HG02798 (cell line): ENCODE data around the gene FHIT.

Experiments used
- ATAC-seq: cut with Tn5 transposase; IDR thresholded peaks from one replicate; pipeline ENCODE4 v1.9.1; 2021; ENCODE audit warnings: mild to moderate bottlenecking; ENCODE audit not compliant: unreplicated experiment, poor library complexity

The FHIT gene

DNA sequence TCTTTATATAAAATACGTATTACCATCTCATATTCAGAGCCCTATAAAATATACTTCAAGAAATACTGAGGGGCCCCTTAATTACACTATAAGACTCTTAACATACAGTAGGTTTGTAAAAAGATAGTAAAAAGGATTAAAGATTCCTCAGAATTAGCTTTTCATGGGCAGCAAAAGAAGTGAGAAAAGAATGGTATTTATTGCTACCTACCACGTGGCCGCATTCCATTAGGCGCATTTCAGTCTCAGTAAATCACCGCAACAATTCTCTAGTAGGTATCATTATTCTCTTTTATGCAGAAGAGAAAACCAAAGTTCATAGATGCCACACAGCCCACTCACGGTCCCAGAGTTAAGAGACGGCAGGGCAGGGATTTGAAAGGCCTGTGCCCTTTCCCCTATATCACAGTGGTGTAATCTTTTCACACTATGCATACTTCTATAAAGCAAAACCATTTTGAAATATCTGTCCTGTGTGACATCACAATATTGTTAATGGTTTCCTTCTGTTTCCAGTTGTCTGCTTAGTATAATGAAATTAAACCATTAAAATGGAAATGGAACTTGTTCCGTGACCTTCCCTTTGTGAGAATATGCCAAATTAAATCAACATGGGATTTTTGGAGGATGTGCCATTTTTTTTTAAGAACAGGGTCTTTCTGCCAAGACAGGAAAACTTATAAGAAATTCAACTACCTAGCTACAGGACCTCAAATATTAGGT is 1072.2 kb downstream of the FHIT start:
- ATAC-seq = no peak

DNA sequence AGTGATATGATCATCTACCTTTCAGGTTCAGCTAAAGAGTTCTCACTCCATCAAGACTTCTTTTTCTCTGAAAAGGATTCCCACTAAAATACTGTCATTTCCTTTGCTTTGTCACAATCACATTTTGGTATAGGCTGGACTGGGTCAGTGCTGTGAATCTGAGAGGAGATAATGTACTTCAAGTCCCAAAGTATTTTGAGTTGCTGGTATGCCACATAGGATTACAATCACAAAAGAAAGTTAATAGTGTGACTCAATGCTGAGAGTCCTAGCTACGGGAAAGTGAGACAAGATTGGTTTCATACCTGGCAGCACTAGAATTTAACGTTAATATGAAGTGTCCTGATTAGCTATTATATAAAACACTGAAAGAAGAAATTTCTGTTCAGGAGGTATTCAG is 1073.5 kb downstream of the FHIT start:
- ATAC-seq = no peak

DNA sequence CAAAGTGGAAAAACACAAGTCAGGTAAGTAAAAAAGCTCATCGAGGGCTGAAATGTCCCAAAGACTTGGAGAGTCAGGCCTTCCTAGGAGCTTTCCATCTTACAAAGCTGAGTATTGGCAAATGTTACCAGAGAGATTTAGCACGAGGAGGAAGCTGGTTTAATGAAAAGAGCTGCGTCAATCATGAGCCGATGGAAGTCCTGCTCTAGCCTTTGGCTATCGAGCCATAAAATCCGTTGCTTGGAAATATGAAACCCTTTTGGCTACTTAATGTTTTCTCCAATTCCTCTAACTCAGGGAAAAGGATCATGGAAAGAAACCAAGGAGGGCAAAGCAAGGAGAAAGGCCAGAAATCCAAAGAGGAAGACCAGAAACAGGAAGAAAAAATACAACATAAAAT is 1074.6 kb downstream of the FHIT start:
- ATAC-seq = no peak

DNA sequence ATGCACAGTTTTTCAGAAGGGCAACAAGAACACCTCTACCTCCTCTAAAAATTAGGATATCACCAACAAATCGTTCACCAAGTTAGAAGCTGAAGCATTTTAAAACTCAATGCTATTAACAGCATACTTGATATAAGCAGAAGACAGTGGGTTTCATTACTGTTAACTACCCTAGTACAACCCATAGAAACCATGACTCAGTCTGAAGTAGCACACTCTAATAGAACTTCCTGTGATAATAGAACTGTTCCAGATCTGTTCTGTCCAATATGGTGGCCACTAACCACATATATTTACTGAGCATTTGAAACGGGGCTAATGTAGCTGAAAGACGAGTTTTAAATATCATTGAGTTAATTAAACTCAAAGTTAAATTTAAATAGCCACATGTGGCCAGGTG is 1075.6 kb downstream of the FHIT start:
- no peak for ATAC-seq

DNA sequence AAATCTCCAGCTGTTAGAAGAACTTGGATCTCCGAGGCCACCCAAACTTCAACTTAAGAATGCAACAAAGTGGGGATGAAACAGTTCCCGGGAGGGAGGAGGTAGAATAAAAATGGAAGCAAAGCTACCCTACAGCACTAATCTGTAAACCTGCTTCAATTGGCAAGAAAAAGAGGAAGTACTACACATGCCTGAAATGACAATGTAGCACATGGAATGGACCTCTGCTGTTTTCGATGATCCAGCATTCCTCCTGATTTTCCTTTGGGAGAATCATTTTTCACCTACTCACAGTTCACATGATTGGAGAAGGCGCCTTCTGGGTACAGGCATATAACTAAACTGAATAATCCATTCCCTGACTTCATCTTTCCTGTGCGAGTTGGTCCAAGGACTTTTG is 1081.5 kb downstream of the FHIT start:
- no peak for ATAC-seq

DNA sequence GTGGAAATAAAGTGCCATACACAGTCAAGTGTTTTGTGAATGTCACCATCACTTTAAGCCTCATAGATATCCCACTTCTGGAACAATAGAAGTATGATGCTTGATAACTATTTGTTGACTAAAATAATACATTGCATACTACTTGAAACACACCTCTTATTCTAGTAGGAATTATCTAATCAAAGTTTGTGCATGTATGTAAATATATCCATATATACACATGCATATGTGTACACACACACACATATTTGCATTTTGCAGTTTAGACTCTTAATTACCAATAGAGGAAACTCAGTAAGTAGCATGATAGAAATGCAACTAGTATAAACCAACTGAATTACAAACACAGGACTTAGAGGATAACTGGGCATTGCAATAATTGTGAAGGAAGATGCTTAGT is 1084.1 kb downstream of the FHIT start:
- no peak for ATAC-seq

DNA sequence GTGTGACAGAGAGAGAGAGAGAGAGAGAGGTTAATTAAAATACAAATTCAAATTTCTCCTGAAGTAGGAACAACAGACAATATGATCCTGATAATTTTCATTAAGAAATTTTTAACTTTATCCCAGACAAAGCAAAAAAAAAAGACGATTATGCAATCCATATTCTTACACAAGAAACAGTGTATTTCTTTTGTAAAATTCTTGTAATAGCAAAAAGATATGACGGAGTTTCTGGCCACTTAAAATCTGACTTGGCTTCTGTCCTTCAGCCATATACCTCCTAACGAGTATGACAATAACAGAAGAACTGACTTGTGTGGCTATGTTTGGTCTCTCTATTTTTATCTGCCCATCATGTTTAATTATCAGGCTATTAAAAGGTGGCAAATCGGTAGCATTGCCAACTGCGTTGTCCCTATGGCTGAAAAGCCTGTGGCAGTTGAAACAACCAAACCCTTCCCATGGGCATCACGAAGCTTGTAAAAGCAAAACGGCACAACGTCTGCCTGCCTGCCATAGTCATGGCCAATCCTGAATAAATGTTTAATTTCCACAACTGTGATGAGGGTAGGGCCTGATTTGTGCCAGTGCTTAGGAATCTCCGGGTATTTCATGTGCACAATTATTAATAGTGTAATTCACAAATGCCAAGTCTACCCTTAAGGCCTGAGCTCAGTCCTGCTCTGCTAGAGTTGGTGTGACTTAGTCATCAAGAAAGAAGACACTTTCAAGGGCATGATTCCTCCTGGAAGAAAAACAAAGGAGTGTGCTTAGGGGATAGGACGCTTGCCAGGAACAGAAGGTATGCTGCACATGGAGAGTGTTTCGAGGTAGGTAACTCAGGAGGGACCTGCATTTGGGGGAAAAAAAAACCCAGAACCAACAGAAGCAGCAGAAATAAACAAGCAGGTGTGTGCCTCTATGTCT is 1090.2 kb downstream of the FHIT start:
- ATAC-seq = no peak

DNA sequence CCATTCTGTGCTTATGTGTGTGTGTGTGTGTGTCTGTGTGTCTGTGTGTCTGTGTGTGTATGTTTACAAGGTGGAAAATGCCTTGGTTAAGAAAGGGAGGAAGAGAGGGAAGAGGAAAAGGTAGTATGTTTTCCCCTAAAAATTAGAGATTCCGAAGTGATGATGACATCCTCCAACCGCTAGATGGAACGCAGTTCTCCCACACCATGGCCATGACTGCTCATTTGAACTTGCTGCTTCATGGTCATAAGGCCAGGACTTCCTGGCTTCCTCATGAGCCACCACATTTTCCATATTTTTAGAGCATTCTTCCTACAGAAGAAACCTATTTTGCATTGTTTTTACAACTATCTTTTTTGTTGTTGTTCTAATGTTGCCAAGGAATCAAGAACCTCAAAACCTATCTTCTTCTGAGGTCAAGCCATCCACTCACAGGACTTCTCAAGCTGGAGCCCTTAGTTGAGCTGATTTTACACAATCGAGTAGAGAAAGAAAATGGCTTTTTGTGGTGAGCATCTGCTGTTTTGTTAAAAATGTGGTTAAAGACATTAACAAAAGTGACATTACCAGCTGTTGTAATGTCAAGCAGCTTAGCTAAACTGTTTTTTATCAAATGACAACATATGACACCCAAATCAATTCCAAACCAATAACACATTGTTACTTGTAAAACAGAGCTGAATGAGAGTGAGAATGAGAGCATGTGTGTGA is 1091.0 kb downstream of the FHIT start:
- ATAC-seq = no peak

DNA sequence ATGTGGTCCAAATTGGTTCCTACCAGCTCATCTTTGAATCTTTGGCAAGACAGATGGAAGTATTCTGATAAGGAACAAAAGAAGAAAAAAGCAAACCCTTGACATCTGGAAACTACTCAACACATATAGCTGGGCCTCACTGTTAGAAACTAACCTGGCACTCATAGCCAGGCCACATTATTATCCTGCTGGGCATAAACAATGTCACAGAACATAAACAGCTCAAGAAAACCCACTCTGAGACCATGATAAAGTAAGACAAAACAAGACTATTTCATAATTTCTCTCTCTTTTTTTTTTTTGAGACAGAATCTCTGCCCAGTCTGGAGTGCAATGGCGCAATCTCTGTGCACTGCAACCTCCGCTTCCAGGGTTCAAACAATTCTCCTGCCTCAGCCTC is 1093.2 kb downstream of the FHIT start:
- ATAC-seq = no peak

DNA sequence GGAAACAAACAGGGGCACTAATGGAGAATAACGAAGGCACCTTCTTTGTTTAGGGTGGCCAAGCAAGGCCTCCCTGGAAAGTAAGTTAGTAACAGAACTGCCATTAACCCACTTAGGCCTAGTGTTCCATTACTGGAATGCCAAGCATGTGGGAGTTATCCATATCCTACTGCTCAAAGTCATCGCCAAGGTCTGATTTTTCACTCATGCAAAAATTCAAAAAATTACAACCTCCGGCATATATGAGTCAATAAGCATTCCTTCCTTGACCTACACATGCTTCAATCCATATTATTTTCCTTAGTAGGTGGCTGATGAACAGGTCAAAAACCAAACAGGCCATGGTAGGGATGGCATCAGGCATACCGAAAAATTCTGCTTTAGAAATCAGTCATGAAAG is 1097.2 kb downstream of the FHIT start:
- no peak for ATAC-seq

DNA sequence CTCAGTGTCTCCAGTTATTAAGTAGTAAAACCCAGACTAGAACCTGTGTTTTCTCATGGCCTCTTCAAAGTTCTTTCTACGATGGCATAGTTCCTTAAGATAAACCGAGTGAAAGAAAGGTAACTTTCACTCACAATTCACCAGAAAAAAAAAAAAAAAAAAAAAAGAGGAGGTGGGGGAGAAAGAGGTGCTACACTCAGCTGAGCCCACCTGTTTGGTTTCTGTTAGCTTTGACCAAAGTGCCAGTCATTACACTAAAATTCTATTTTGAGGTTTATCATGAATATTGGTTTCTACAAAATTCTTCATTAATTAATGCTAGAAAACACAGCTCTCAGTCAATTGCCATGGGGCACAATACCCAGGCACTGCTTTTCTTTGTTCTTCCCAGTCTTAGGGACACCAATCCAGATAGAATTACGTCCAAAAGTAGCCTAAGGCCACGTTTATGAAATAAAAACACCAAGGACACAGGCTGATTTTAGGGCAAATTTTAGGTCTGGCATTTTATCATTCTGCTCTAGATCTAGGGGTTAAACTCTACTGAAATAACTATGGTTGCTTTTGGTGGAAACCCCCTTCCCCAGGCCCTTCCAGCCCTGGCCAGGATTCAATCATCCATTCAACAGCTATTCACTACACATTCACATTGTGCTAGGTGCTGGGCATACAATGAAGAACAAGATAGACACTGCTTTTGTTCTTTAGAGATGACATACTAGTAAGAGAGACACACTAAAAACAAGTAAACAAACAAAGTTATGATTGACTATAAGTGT is 1097.8 kb downstream of the FHIT start:
- no peak for ATAC-seq

DNA sequence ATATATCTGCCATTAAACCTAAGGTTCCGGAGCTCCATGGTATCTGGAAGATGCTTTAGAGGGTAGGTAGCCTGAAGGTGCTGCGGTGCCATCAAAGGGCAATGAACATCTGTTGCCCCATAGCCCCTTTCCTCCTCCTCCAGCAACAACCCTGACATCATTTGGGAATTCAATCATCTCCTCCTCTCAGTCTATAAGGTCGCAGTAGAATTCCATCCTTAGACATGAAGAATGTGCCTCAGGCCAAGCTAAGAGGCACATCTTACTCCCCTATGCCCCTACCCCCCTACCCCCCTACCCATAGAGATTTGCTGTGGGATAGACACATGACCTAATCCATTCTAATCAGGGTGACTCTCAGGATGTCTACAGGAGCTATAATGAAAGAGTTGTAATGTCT is 1101.8 kb downstream of the FHIT start:
- ATAC-seq = no peak

DNA sequence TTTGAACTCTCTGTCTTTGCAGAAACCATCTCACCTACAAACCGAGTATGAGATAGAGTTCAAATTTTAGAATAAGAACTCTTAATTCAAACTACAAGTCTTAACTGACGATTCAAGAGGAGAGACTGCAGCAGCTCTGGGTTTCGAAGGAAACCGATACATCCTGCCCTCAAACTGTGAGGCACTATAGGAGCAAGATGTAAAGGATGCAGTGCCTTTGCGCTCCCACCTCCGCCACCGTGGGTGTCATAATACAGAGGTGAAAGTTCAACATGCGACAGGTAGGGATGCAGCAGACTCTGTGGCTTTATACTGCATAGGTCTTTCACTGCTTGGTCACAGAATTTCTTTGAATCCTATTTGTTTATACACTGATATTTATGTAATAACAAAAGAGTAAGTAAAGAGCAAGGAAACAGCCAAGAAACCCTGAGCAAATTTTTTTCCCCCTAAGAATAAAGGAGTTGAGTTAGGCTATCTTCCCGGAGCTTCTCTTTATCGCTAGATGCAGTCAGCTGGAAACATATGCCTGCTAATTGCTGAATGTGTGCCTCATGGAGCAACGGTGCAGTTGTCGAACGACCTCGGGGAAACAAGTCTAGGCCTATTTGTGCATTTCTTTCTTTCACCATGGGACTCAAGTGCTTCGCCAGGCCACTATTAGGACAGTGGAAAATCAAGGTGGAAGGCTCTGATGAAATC is 1103.9 kb downstream of the FHIT start:
- ATAC-seq = no peak

DNA sequence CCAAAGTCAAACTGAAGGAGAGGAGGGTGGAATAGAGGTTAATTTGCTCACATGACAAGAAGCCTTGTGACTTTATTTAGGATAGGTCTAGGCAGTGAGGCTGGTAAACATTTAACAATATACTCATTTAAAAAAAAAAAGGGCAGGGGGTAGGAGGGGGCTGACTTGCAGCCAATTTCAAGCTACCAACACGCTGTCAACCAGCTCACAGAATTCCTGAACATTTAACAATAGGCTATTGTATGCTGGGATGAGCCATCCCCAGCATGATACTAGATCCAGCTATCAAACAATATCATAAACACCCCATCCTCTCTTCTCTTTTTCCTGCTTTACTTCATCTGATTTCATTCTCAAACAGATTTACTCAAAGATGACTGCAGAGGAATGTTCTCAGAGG is 1105.1 kb downstream of the FHIT start:
- ATAC-seq = no peak

DNA sequence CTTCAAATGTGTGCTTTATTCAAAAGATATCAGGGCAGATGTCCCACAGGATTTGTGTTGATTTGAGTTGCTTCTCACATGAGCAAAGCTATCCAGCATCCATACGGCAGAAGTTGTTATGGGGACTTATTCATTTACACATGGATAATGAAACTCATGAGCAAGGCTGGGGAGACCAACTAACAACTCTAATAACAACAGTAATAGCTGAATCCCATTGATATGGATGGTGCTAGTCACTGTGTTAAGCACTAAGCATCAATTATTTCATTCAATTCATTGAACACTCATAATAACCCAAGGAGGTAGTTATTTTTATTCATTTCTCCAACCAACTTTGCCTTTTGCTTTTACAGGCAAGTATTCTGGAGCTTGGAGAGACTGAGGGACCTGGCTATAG is 1107.2 kb downstream of the FHIT start:
- no peak for ATAC-seq

DNA sequence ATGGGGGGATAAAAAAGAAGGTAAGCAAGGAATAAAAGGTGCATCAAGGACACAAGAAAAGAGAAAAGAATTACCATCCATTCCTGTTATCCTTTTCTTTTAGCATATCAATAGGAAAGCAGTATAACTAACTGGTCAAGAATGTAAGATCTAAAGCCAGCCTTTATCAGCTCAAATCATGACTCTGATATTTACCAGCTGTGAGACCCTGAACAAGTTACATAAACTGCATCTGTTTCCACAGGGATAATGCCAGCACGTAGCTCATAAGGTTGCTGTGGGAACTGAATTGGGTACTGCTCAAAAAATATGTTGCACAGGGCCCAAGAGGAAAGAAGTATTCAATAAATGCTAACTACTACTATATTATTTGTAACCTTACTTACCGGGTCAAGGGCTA is 1109.2 kb downstream of the FHIT start:
- ATAC-seq = no peak

DNA sequence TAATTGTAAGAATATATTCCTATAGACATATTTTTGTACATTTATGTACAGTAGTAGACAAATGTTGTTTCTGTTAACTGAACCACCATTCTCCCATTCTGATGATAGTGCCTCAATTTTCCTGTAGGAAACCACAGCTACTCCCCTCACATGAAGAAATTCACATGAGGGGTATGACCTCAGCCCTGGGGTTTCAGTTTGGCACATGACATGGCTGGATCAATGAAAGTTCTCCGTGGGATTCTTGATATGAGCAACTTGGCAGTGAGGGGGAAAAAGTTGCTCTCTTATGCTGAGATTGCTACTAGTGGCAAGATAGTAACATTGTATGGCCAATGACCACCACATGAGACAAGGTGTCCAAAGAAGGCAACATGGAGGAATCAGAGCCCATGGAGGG is 1111.1 kb downstream of the FHIT start:
- ATAC-seq = no peak

DNA sequence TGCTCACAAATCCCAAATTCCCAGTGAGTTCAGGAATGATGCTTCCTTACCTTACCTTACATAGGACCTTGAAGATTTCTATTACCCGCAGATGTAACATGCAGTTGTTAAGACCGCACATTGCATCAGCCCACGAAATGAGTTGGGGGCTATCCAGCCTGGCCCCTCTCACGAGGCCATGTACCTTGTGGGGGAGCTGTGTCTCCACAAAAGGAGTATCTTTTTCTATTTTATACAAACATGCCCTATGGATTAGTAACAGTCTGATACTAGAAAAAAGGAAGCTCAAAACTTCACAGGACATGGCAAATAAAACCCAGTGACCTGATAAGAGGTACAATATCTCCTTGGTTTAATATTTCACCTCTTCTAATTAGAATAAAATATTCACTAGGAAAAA is 1114.7 kb downstream of the FHIT start:
- no peak for ATAC-seq

DNA sequence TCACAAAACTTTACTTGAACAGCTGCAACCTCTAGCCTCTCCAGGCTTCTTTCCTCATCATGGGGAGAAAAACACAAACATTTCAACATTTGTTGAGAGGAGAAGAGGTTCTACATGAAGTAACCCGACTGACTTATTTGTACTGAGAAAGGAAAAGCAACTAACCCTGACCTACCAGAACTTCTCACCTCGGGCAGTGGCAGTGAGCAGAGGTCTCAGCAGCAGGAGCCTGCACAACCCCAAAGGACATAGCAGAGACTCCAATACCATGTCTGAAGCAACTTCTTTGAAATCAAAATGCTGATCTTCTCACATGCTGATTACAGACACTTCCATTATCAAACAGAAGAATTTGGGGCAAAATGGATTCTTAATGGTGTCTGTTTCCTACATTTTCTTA is 1115.8 kb downstream of the FHIT start:
- no peak for ATAC-seq
